Stimulated activated CD4-positive, alpha-beta T cell treated with anti-CD3 and anti-CD28 coated beads, TNF-alpha, amount 100 ng/mL, for 4 hours (primary cell): ENCODE results near the gene RESF1.

ENCODE experiments used
- DNase-seq, 3 experiments: peaks; one replicate each; pipeline ENCODE4 v3.0.0-alpha.2; 2020; ENCODE audit warnings: low read depth in 3 of 3

Gene RESF1

GRCh38 chr12:31958569-31959160 is 550 bp upstream of the RESF1 start:
- DNase-seq = no peak

- DNase-seq = peak in 2 of 3 experiments; percentile 49 to 51
Observed at GRCh38 chr12:31959701-31960391, 631 bp downstream of the RESF1 start.

DNA sequence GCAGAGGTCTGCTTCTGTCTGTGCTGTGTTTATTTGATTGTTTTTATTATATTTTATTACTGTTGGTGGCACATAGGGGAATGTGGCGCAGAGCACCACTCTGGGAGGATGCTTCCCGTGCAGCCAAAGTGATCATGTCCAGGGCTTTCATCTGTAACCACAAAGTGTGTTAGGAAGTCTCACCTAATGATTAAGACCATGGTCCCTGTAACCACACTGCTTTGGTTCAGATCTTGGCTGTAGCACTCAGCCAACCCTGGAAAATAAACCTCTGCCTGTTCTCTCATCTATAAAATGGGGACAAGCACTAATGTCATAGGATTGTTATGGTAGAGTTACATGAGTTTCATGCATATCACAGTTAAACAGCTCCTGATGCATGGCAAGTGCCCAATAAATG is 1.9 kb downstream of the RESF1 start:
- DNase-seq = no peak

- no peak for DNase-seq
Observed at GRCh38 chr12:31962076-31962475, 2.9 kb downstream of the RESF1 start.

DNA sequence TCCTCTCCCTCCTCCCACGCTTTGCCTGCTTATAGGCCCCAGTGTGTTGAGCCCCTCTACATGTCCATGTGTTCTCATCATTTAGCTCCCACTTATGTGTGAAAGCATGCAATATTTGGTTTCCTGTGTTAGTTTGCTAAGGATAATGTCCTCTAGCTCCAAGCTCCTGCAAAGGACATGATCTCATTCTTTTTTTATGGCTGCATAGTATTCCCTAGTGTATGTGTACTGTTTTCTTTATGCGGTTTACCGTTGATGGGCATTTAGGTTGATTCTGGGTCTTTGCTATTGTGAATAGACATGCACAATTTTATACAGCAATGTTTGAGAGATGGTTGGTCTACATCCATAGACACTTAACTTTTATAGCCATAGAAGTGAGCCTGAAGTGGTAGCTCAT is 5.1 kb downstream of the RESF1 start:
- DNase-seq = no peak

DNA sequence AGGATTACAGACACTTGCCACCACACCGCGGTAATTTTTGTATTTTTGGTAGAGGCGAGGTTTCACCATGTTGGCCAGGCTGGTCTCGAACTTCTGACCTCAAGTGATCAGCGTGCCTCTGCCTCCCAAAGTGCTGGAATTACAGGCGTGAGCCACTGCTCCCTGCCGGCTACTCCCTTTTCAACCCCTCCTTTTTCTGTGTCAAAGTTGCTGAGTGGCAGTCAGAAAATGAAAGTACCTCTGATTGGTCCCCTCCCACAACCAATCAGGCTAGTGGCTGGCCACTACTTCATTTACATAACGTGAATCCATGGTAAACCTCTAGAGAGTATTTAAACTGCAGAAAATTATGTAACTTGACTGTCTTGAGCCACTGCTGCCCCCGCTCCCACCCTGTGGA is 5.9 kb downstream of the RESF1 start:
- DNase-seq = peak in 1 of 3 experiments; percentile 19

DNA sequence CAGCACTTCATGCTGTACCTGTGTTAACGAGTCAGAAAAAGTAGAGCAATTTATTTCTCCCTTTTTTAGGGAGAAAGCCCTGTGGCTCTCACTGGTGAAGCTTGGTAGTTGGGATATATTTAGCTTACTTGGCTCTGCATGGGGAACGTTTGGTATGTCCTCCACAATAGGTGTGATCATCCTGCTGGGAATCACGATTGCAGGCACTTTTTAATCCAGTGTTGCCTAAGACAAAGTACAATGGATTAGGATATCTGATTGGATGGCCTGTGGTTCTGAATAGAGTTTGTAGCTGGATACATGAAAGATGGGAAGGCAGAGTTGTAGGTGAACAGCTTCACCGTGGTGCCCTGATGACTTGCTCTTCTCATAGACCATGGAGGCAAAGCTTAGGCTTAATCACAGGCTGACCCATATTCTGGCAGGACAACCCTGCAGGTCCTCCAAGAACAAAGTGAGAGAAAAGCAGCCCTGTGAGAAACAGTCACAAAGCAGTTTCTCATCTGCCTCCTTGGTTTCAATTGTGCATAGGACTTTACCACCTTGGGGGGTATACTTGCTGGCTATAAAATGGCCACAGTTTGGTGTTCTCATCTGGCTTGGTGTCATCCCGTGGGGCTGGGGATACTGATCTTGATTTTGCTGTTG is 7.5 kb downstream of the RESF1 start:
- DNase-seq = no peak

GRCh38 chr12:31967539-31967938 is 8.3 kb downstream of the RESF1 start:
- no peak for DNase-seq

- DNase-seq = no peak
Observed at GRCh38 chr12:31970199-31970598, 11.0 kb downstream of the RESF1 start.

- no peak for DNase-seq
Observed at GRCh38 chr12:31973818-31974217, 14.6 kb downstream of the RESF1 start.

DNA sequence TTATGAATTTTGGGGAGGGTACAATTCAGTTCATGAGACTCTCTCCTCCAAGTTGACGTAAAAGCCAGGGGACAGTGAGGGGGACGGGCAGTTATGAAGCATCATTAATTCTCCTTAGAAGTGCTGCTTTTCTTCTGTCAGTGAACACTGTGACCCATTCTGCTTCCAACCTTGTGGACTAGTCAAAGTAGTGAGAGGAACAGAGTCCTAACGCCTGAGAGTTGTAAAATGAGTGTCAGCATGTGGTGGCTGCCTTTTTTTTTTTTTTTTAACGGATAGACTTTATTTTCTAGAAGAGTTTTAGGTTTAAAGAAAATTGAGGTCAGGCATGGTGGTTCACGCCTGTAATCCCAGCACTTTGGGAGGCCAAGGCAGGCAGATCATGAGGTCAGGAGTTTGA is 15.5 kb downstream of the RESF1 start:
- no peak for DNase-seq

DNA sequence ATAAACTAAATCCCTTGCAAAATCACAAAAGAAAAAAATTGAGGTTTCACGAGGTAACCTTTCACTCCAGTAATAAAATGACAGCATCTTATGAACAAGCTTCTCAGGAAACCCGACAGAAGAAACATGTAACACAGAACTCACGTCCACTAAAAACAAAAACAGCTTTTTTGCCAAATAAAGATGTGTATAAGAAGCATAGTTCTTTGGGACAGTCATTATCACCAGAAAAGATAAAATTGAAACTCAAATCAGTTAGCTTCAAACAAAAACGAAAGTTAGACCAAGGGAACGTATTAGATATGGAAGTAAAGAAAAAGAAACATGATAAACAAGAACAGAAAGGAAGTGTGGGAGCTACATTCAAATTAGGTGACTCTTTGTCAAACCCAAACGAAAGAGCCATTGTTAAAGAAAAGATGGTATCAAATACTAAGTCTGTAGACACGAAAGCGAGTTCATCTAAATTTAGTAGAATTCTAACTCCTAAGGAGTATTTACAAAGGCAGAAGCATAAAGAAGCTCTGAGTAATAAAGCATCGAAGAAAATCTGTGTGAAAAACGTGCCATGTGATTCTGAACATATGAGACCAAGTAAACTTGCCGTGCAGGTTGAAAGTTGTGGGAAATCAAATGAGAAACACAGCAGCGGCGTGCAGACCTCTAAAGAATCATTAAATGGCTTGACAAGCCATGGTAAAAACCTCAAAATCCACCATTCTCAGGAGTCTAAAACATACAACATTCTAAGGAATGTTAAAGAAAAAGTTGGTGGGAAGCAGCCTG is 25.8 kb downstream of the RESF1 start:
- no peak for DNase-seq

GRCh38 chr12:31985832-31986231 is 26.6 kb downstream of the RESF1 start:
- no peak for DNase-seq

DNA sequence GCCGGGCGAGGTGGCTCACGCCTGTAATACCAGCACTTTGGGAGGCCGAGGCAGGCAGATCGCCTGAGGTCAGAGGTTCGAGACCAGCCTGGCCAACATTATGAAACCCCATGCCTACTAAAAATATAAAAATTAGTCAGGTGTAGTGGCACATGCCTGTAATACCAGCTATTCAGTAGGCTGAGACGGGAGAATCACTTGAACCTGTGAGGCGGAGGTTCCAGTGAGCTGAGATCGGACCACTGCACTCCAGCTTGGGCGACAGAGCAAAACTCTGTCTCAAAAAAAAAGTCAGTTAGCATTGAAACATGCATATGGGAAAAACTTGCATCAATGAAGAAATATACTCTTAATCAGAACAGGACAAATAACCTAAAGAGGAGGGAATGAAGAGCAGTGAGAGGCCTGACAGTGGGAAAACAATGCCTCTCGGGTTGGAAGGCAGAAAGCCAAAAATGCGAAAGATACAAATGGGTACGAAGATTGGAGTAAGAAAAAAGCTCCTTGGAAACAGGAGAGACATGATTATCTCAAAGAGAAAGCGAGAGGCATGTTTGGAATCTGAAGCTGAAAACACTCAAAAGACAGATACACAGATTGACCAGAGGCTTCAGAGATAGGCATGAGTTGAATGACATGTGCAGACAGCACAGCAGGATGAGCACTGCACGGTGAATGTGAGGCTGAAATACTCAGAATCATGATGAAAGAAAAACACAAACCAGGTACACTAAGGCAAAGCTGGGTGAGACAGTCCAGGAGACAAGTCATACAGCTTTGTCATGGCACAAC is 30.6 kb downstream of the RESF1 start:
- no peak for DNase-seq

- DNase-seq = no peak
Observed at GRCh38 chr12:31991146-31991545, 31.9 kb downstream of the RESF1 start.

GRCh38 chr12:31991815-31992214 is 32.6 kb downstream of the RESF1 start:
- DNase-seq = no peak

GRCh38 chr12:31999692-32000091 is 40.5 kb downstream of the RESF1 start:
- no peak for DNase-seq

DNA sequence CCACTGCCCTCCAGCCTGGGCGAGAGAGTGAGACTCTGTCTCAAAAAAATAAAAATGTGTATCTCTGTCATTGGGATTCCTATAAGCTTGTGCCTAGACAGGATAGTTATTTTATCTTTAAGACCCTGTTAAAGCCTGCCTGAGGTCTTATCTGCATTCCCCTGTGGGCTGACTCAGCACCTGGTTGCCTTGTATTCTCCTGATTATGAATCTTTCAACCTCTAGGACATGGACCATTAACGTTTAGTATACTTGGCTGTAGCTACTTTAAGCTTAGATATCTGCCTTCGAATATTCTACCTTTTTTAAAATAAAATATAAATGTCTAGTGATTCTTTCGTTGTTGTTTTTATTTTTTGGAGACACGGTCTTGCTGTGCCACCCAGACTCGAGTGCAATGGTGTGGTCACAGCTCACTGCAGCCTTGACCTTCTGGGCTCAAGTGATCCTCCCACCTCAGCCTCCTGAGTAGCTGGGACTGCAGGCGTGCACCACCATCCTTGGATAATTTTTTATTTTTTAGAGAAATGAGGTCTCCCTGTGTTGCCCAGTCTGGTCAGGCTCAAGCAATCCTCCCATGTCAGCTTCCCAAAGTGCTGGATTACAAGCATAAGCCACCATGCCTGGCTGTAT is 41.3 kb downstream of the RESF1 start:
- no peak for DNase-seq

- no peak for DNase-seq
Observed at GRCh38 chr12:32002848-32003493, 43.8 kb downstream of the RESF1 start.

- no peak for DNase-seq
Observed at GRCh38 chr12:32003654-32004053, 44.4 kb downstream of the RESF1 start.
